GM21825 (cell line): ENCODE data around the gene FMO1.
A peak's percentile ranks its signal among the peaks of the same experiment; 100 is the strongest.
"Not testable (repeated sequence)": the region's sequence is repeated elsewhere in the genome, so short reads cannot be mapped to it uniquely, and the experiment has no call there.

ENCODE experiments used
- ATAC-seq: cut with Tn5 transposase; IDR thresholded peaks from one replicate; pipeline ENCODE4 v1.9.1; 2021; ENCODE audit warnings: mild to moderate bottlenecking, moderate library complexity; ENCODE audit not compliant: unreplicated experiment

FMO1 gene

GRCh38 chr1:171277534-171277933 lies 29.2 kb downstream of the FMO1 start:
- no peak for ATAC-seq

DNA sequence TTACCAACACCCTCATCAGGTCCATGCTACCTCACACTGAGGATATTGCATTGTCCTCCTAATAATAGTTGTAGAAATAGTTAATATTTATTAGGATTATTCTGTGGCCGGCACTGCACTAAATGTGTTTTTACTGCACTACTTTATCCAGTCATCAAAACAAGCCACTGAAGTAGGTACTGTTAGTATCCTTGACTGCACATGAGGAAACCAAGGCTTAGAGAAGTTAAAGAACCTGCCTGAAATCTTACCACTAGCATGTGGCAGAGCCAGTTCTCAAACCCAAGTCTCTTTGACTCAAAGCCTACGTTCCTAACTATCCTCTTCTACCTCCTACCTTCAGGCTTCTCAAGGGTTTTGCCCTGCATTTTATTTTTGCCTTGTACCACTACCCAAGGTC lies 30.9 kb downstream of the FMO1 start:
- no peak for ATAC-seq

- ATAC-seq, result no peak
These were observed 31.4 kb downstream of the FMO1 start for GRCh38 chr1:171279678-171280077.

DNA sequence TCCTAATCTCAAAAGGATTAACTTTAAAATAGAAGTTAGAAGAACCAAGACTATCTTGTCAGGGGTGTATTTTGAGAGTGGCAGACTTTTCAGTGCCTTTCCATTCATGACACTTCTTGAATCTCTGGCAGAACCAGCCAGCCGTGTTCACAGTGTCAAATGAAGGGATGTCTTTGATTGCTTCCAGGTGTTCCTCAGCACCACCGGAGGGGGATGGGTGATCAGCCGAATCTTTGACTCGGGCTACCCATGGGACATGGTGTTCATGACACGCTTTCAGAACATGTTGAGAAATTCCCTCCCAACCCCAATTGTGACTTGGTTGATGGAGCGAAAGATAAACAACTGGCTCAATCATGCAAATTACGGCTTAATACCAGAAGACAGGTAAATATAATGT lies 32.3 kb downstream of the FMO1 start:
- ATAC-seq, result no peak

DNA sequence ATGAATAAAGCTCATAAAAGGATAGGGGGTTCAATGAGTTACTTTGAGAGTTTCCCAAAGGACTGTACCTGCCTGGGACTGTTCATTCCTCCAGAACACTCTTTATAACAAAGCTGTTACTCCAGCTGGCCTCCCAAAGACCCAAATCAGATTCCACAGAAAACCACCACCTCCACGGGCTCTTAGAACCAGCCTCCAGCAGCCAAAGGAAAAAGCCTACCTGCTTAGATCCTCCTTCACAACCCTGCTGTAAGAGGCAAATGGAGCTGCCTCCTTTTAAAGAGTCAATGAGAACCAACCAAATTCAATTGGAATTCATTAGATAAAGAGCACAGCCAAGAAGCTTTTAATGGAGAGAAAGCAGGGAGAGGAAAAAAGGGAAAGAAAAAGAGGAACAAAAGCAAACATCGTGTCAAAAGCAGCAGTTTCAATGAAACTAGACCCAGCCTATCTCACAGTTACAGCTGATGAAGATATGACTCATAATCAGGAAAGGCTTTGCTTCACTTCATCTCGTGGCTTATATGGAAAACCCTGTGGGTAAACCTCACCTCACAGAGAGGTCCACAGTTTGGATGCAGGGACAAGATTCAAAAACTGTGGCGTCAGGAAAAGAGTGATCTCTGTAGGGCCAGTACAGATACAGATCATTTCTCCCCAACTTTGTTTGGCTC lies 37.9 kb downstream of the FMO1 start:
- no peak for ATAC-seq

- ATAC-seq, result no peak
These were observed 42.3 kb downstream of the FMO1 start for GRCh38 chr1:171290621-171291020.

DNA sequence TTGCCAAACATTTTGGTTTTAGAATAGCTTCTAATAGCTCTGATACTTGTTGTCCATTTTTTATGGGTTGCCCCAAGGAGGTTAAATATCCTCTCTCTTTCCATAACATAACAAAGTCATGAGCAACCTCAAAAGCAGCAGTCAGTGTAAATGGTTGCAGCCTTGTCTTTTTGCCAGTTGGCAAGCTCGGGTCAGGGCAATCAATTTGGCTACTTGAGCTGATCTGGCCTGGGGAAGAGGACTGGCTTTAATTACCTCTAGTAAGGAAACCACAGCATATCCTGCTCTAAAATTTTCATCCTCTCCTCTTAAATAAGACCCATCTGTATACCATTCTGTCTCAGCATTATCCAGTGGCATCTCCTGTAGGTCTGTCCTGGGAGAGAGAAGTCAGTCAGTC lies 44.5 kb downstream of the FMO1 start:
- ATAC-seq, result no peak

DNA sequence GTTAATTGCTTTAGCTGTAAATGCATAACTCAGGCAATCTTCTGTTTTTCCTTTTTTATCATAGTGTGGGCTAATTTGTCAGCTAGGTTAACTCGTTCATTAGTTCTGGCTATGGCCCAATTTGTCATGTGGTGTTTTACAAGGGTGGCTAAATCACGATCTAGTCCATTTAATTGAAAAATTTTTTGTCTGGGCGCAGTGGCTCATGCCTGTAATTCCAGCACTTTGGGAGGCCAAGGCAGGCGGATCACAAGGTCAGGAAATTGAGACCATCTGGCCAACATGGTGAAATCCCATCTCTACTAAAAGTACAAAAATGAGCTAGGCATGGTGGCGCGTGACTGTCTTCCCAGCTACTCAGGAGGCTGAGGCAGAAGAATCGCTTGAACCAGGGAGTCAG lies 47.1 kb downstream of the FMO1 start:
- not testable (repeated sequence) for ATAC-seq

GRCh38 chr1:171295821-171296220 lies 47.5 kb downstream of the FMO1 start:
- no peak for ATAC-seq

DNA sequence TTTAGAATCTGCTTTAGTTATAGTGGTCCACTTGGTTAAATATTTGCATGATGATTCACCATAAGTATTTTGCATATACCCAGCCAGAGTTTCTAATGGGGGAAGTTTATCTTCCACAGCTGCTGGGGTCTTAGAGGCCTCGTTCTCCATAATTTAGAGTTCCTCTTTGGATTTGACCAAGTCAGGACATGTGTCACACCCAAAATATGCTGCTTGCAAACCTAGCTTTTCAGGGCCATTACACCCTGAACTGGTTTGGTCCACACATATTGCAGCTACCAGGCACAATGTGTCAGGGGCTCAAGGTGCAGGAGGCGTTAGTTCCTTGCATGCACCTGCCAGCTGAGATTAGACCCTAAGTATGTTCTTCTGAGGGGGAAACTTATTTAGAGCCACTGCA lies 48.6 kb downstream of the FMO1 start:
- no peak for ATAC-seq

DNA sequence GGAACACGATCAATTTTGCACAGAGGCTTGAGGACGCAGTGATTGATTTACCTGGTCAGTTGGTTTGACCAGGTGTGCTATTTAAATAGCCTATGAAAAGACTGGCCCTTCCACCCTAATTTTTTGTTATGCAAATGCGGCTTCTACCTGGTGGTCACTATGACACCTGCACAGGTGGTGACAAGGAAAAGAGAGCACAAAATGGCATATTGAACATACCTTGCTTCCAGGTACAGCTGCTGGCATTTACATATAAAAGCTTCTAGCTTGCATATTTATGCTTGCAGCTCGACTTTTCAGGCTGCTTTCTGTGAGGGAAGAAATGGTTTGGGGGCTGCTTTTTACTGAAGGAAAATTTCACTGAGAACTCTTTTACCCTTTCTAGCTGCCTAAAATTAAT lies 50.4 kb downstream of the FMO1 start:
- no peak for ATAC-seq

DNA sequence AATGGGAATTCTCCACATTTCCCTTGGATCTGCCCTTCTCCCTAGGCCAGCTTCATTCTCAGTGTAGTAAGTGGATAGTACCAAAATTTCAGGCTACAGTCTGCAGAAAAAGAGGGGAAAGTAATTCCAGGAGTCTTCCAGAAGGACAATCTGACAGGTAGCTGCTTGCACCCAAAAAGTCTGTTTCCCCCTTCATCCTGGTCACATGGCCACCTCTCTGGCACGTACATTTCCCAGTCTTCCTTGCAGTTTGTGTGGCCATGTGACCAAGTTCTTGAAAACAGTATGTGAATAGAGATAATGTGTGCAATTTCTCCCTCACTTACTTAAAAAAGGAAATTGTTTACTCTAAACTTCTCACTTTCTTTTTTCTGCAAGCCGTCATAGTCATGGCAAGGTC lies 51.0 kb downstream of the FMO1 start:
- no peak for ATAC-seq

- ATAC-seq, result no peak
These were observed 52.1 kb downstream of the FMO1 start for GRCh38 chr1:171300401-171300800.

DNA sequence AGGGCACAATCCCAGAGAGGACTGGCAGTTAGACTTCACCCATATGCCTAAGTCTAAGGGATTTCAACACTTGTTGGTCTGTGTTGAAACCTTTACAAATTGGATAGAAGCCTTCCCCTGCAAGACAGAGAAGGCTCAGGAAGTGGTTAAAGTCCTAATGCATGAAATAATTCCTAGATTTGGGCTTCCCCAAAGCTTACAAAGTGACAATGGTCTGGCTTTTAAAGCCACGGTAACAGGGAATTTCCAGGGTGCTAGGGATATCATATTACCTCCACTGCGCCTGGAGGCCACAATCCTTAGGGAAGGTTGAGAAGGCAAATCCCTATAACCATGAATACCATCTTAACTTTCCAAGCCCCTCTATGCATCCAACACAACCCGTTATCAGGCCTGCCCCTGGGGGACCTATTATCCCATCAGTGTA lies 62.4 kb downstream of the FMO1 start:
- ATAC-seq, result no peak

- ATAC-seq, result no peak
These were observed 63.7 kb downstream of the FMO1 start for GRCh38 chr1:171311771-171312558.

DNA sequence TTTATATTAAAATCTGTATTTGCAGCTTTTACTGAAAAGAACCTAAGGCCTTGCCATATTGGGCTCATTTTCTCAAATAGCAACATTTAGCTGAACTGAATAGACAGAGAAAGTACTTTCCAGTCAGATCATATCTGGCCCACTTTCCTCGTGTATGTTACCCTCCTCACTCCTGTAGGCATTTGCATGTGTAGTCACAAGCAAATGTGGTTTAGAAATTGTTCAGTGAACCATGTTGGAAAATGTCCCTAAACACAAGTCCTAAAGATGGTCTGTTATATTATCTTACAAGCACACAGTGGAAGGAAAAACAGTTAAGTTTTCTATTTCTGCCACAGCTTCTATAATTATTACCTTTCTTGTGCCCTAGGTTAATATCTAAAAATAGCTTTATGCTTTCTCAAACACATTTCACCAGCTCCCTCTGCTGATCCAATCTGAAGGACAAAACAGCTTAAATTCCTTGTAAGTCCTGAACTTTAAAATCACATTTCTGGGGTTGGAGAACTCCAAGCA lies 65.1 kb downstream of the FMO1 start:
- peak; percentile 64 for ATAC-seq

GRCh38 chr1:171313835-171314320 lies 65.6 kb downstream of the FMO1 start, which contains the start of gene FMO4:
Gene FMO4 (plus strand): TSS chr1:171314183. CDS start chr1:171319826, 5,643 bp downstream.
- ATAC-seq, result peak; percentile 100

DNA sequence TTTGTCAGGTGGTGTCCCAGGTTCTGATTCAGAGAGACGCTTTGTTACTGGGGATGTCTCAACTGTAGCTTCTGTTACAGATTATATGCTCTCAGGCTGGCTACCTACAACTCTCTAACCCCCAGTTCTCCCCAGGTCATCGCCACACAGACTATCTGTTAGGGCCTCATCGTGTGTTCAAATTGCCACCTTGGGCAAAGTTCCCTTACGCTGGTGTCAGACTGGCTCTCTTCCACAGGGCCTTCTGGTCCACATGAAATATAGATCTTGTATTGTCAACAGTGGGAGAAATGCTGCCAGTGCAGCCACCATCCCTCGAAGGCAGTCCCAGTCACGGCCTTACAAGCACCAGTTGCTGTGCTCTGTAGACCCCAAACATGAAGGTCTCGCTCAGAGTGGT lies 81.0 kb downstream of the FMO1 start:
- ATAC-seq, result no peak

GRCh38 chr1:171334024-171334640 lies 85.8 kb downstream of the FMO1 start:
- ATAC-seq, result no peak
